ENCODE data around the gene TMEM138. TPM values are rescaled to one million over a fixed set of nuclear protein-coding genes. Genes with fewer than 3 reads are reported as not detected.

TMEM138 gene
- total and polyA plus RNA-seq, 4 donors: 24.6 to 64.4 (median 49.6) TPM

DNA sequence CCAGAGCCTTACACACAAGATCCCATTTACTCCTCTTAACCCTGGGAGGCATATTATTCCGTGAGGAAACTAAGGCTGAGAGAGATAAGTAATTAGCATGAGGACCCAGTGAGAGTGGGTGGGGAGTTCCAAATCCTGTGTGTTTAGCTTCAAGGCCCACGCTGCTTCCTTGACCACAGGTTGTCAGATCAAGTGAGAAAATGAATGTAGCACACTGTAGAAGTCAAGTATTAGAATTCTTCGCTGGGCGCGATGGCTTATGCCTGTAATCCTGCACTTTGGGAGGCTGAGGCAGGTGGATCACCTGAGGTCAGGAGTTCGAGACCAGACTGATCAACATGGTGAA, 4.3 kb upstream of the TMEM138 start:
- TF ChIP-seq, protein P1, sequence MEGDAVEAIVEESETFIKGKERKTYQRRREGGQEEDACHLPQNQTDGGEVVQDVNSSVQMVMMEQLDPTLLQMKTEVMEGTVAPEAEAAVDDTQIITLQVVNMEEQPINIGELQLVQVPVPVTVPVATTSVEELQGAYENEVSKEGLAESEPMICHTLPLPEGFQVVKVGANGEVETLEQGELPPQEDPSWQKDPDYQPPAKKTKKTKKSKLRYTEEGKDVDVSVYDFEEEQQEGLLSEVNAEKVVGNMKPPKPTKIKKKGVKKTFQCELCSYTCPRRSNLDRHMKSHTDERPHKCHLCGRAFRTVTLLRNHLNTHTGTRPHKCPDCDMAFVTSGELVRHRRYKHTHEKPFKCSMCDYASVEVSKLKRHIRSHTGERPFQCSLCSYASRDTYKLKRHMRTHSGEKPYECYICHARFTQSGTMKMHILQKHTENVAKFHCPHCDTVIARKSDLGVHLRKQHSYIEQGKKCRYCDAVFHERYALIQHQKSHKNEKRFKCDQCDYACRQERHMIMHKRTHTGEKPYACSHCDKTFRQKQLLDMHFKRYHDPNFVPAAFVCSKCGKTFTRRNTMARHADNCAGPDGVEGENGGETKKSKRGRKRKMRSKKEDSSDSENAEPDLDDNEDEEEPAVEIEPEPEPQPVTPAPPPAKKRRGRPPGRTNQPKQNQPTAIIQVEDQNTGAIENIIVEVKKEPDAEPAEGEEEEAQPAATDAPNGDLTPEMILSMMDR (IDR thresholded peaks at IDR 0.05; ENCODE audit: control extremely low read depth, extremely low read depth): no peak
- Histone ChIP-seq H3K27ac (ENCODE audit: low read depth in 1 of 2, low read length in 1 of 2) (no peak overlapping the region), H3K9me3 (ENCODE audit: control insufficient read depth in 4 of 4, insufficient read depth in 3 of 4, low read length in 3 of 4) (no peaks in the 10 kb centered on the region), H3K27me3 (ENCODE audit: control insufficient read depth in 3 of 3, insufficient read depth in 3 of 3, low read length in 2 of 3) (no peaks in the 10 kb centered on the region), H3K36me3 (ENCODE audit: control insufficient read depth in 4 of 4, insufficient read depth in 4 of 4, low read length in 4 of 4) (peaks cover 0 to 19% (median 6%) of the 10 kb centered on the region in 4 donors), H3K4me3 (no peak overlapping the region), H3K9ac (ENCODE audit: insufficient read depth in 1 of 2, low read length in 2 of 2) (no peak overlapping the region), H3K4me1 (ENCODE audit: control insufficient read depth in 5 of 5, insufficient read depth in 5 of 5, low read length in 5 of 5) (peaks cover 0 to 11% (median 3%) of the 10 kb centered on the region in 5 donors)
- no peak for DNase-seq
- 92 to 94% methylated on average over 6 of the region's 6 CpGs for WGBS, 2 donors
- ATAC-seq (ENCODE audit: insufficient read depth, low FRiP score): no peak

DNA sequence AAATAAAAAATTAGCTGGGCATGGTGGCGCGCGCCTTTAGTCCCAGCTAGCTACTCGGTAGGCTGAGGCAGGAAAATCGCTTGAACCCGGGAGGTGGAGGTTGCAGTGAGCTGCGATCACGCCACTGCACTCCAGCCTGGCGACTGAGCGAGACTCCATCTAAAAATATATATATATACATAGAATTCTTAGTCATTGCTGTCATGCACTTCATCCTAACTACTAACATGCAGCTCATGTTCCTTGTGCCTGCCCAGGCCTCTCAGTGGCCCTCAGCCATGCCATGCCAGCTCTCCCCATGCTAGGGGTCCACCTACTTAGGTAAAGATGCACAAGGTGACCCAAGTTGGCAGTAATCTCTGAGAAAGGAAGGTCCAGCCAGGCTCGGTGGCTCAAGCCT, 3.6 kb upstream of the TMEM138 start:
- no peak overlapping the region for H3K9ac ChIP-seq (ENCODE audit: insufficient read depth in 1 of 2, low read length in 2 of 2)
- ATAC-seq (ENCODE audit: insufficient read depth, low FRiP score): no peak
- peak overlapping the region in 1 of 2 donors; percentile 32 for H3K27ac ChIP-seq (ENCODE audit: low read depth in 1 of 2, low read length in 1 of 2)
- no peaks in the 10 kb centered on the region for H3K9me3 ChIP-seq (ENCODE audit: control insufficient read depth in 4 of 4, insufficient read depth in 3 of 4, low read length in 3 of 4)
- DNase-seq: no peak
- WGBS, 2 donors: 97% methylated on average over 11 of the region's 11 CpGs
- H3K36me3 ChIP-seq (ENCODE audit: control insufficient read depth in 4 of 4, insufficient read depth in 4 of 4, low read length in 4 of 4): peaks cover 0 to 12% (median 2%) of the 10 kb centered on the region in 4 donors
- no peaks in the 10 kb centered on the region for H3K27me3 ChIP-seq (ENCODE audit: control insufficient read depth in 3 of 3, insufficient read depth in 3 of 3, low read length in 2 of 3)
- H3K4me3 ChIP-seq: no peak overlapping the region
- H3K4me1 ChIP-seq (ENCODE audit: control insufficient read depth in 5 of 5, insufficient read depth in 5 of 5, low read length in 5 of 5): peaks cover 0 to 18% (median 4%) of the 10 kb centered on the region in 5 donors
- TF ChIP-seq, protein P1 (IDR thresholded peaks at IDR 0.05; ENCODE audit: control extremely low read depth, extremely low read depth): no peak

DNA sequence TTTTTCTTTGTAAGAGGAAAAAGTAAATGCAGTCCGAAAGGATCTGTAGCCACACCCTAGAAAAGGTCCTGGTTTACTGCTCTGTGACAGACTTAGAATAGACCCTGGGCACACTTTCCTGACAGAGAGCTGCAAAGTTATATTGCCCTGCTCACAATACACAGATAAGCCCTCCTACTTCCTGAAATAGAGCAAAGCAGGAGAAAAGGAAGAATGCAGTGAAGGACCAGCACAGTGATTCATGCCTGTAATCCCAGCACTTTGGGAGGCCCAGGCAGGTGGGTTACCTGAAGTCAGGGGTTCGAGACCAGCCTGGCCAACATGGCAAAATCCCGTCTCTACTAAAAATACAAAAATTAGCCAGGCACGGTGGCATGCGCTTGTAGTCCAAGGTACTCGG, 2.7 kb upstream of the TMEM138 start:
- 79 to 89% methylated on average over 6 of the region's 6 CpGs for WGBS, 2 donors

More for the DNA sequence above, 2.7 kb upstream of the TMEM138 start:
- no peak overlapping the region for H3K4me3 ChIP-seq
- H3K9ac ChIP-seq (ENCODE audit: insufficient read depth in 1 of 2, low read length in 2 of 2): no peak overlapping the region
- peaks cover 0 to 18% (median 4%) of the 10 kb centered on the region in 5 donors for H3K4me1 ChIP-seq (ENCODE audit: control insufficient read depth in 5 of 5, insufficient read depth in 5 of 5, low read length in 5 of 5)
- H3K36me3 ChIP-seq (ENCODE audit: control insufficient read depth in 4 of 4, insufficient read depth in 4 of 4, low read length in 4 of 4): peaks cover 4 to 13% (median 8%) of the 10 kb centered on the region in 4 donors
- no peaks in the 10 kb centered on the region for H3K9me3 ChIP-seq (ENCODE audit: control insufficient read depth in 4 of 4, insufficient read depth in 3 of 4, low read length in 3 of 4)
- TF ChIP-seq, protein P1 (IDR thresholded peaks at IDR 0.05; ENCODE audit: control extremely low read depth, extremely low read depth): no peak
- ATAC-seq (ENCODE audit: insufficient read depth, low FRiP score) (no peak), DNase-seq (no peak)
- H3K27me3 ChIP-seq (ENCODE audit: control insufficient read depth in 3 of 3, insufficient read depth in 3 of 3, low read length in 2 of 3): no peaks in the 10 kb centered on the region
- H3K27ac ChIP-seq (ENCODE audit: low read depth in 1 of 2, low read length in 1 of 2): no peak overlapping the region
